A549 (cell line): ENCODE measurements around the gene SLC9C1. TPM values are rescaled to one million over a fixed set of nuclear protein-coding genes. Genes with fewer than 3 reads are reported as not detected.

ENCODE experiments used
- ATAC-seq, 2 experiments: fragments of 200-7000 bp in 1 of 2; fragments of >200 bp in 1 of 2; cut with Nextera tagmentation in 1 of 2; cut with Tn5 transposase in 1 of 2; 3 replicates each; pipeline versions ENCODE4 v1.8.0 to v1.9.1; 2018 to 2020; ENCODE audit warnings: mild to moderate bottlenecking in 1 of 2, moderate library complexity in 1 of 2
- CTCF ChIA-PET: fragments of 300-600 bp; sonication (Branson Sonifier 250); formaldehyde crosslinking; extraction: SDS; loops from one replicate; lab custom pipeline; 2021; ENCODE audit warnings: antibody characterized with exemption, inconsistent platforms; lab: Yijun Ruan, JAX
- POLR2A ChIA-PET: fragments of 350-600 bp; formaldehyde crosslinking; extraction: SDS; loops from one replicate; lab custom pipeline; 2021; ENCODE audit warnings: antibody characterized with exemption, inconsistent platforms; lab: Yijun Ruan, JAX
- DNase-seq, 2 experiments: peaks; one replicate each; pipeline versions ENCODE4 v3.0.0 to v3.0.0-alpha.2; 2011 to 2016; ENCODE audit warnings: low read depth in 1 of 2, low spot score in 1 of 2
- FAIRE-seq: peaks from 2 replicates; lab custom pipeline; 2011; peaks lifted over from hg19 to GRCh38; lab: Jason Lieb, UNC
- H3K27ac ChIP-seq, 2 experiments: fragments of >200 bp; sonication (Bioruptor Twin); formaldehyde crosslinking; 3 replicates each; pipeline ENCODE4 v1.5.1; 2016 to 2017
- H3K4me1 ChIP-seq: fragments of >200 bp; sonication (Bioruptor Twin); formaldehyde crosslinking; 3 replicates; pipeline ENCODE4 v1.6.1; 2016
- H3K4me2 ChIP-seq: fragments of >200 bp; sonication (Bioruptor Twin); formaldehyde crosslinking; 3 replicates; pipeline ENCODE4 v1.6.1; 2016
- H3K4me3 ChIP-seq: fragments of >200 bp; sonication (Bioruptor Twin); formaldehyde crosslinking; 3 replicates; pipeline ENCODE4 v1.5.1; 2016
- H3K9me3 ChIP-seq: fragments of >200 bp; sonication (Bioruptor Twin); formaldehyde crosslinking; 3 replicates; pipeline ENCODE4 v1.6.1; 2016
- CBX2 ChIP-seq: fragments of 200-600 bp; sonication (generic); IDR thresholded peaks from 2 replicates; pipeline ENCODE4 v1.6.1; 2016; ENCODE audit warnings: low read depth, mild to moderate bottlenecking, borderline replicate concordance
- CBX8 ChIP-seq: fragments of 200-600 bp; sonication (generic); IDR thresholded peaks from 2 replicates; pipeline ENCODE4 v1.6.1; 2016
- CEBPB ChIP-seq, 2 experiments: fragments of >200 bp in 1 of 2; sonication (Bioruptor Twin) in 1 of 2; formaldehyde crosslinking in 1 of 2; IDR thresholded peaks; 2 replicates each; pipeline ENCODE4 v1.6.1; 2012 to 2016
- CHD2 ChIP-seq: fragments of 150-350 bp; IDR thresholded peaks from 2 replicates; pipeline ENCODE4 v1.6.1; 2014; ENCODE audit warnings: low read length; ENCODE audit not compliant: partially characterized antibody
- CHD4 ChIP-seq: fragments of 200-600 bp; sonication (generic); IDR thresholded peaks from 2 replicates; pipeline ENCODE4 v1.6.1; 2016; ENCODE audit warnings: antibody characterized with exemption, mild to moderate bottlenecking, borderline replicate concordance
- EHF ChIP-seq: fragments of 250-450 bp; sonication (Bioruptor Pico); IDR thresholded peaks from 2 replicates; pipeline ENCODE4 v1.5.0; 2020; ENCODE audit warnings: mild to moderate bottlenecking
- EP300 ChIP-seq, 2 experiments: fragments of >200 bp; sonication (Bioruptor Twin); formaldehyde crosslinking; IDR thresholded peaks; 2 replicates in 1 of 2; 3 replicates in 1 of 2; pipeline ENCODE4 v1.6.1; 2016 to 2017
- GATA3 ChIP-seq: IDR thresholded peaks from 2 replicates; pipeline ENCODE4 v1.6.1; 2012; ENCODE audit warnings: borderline replicate concordance
- HOXB5 ChIP-seq: fragments of 250-450 bp; sonication (Bioruptor Pico); IDR thresholded peaks from 2 replicates; pipeline ENCODE4 v1.5.0; 2020; ENCODE audit warnings: mild to moderate bottlenecking, moderate library complexity
- KDM1A ChIP-seq: fragments of 200-600 bp; sonication (generic); IDR thresholded peaks from 2 replicates; pipeline ENCODE4 v1.6.1; 2016; ENCODE audit warnings: low read depth, mild to moderate bottlenecking
- MYC ChIP-seq: IDR thresholded peaks from 2 replicates; pipeline ENCODE4 v1.6.1; 2012; ENCODE audit warnings: mild to moderate bottlenecking, inconsistent platforms, low read length, improper control_type of control experiment, borderline replicate concordance
- NPAS2 ChIP-seq: fragments of 250-450 bp; sonication (Bioruptor Pico); IDR thresholded peaks from 2 replicates; pipeline ENCODE4 v1.8.0; 2022; ENCODE audit warnings: mild to moderate bottlenecking, moderate library complexity, borderline replicate concordance
- NR3C1 ChIP-seq: fragments of >200 bp; sonication (Bioruptor Twin); formaldehyde crosslinking; IDR thresholded peaks from 3 replicates; pipeline ENCODE4 v1.6.1; 2017
- RAD21 ChIP-seq, 2 experiments: fragments of >200 bp in 1 of 2; sonication (Bioruptor Twin) in 1 of 2; formaldehyde crosslinking in 1 of 2; IDR thresholded peaks in 1 of 2; conservative IDR thresholded peaks in 1 of 2; 2 replicates in 1 of 2; 3 replicates in 1 of 2; pipeline ENCODE4 v1.6.1; 2012 to 2018; ENCODE audit warnings: inconsistent platforms in 1 of 2
- RFX5 ChIP-seq: fragments of 450-650 bp; IDR thresholded peaks from 2 replicates; pipeline ENCODE4 v1.7.1; 2014; ENCODE audit warnings: antibody characterized with exemption, mild to moderate bottlenecking, moderate library complexity
- SMC3 ChIP-seq: fragments of >200 bp; sonication (Bioruptor Twin); formaldehyde crosslinking; IDR thresholded peaks from 3 replicates; pipeline ENCODE4 v1.6.1; 2018; ENCODE audit warnings: inconsistent platforms
- TP53 ChIP-seq: fragments of 250-450 bp; sonication (Bioruptor Pico); IDR thresholded peaks from 2 replicates; pipeline ENCODE4 v1.5.0; 2021; ENCODE audit warnings: mild to moderate bottlenecking, moderate library complexity
- ZC3H11A ChIP-seq: fragments of 450-650 bp; IDR thresholded peaks from 2 replicates; pipeline ENCODE4 v1.6.1; 2014; ENCODE audit warnings: antibody characterized with exemption, mild to moderate bottlenecking
- ZFP36 ChIP-seq: fragments of 450-650 bp; IDR thresholded peaks from 2 replicates; pipeline ENCODE4 v1.6.1; 2014; ENCODE audit warnings: borderline replicate concordance; ENCODE audit not compliant: partially characterized antibody
- ZNF302 ChIP-seq: fragments of 250-450 bp; sonication (Bioruptor Pico); IDR thresholded peaks from 2 replicates; pipeline ENCODE4 v1.9.0; 2021; ENCODE audit warnings: inconsistent platforms, mild to moderate bottlenecking, moderate library complexity
- WGBS: methylation state at CpG from one replicate; pipeline ENCODE4 v1.1.6; 2017; ENCODE audit errors: missing lambda C conversion rate; 5-methylcytosine and 5-hydroxymethylcytosine counted together
- polyA plus RNA-seq, 4 experiments: library from polyadenylated mRNA; depleted of rRNA in 3 of 4; stranded (reverse); fragments of >200 nt; fragmentation: RNase III in 1 of 4; extraction: RNeasy Plus Mini Kit Qiagen cat#74134 plus additional on column Dnase treatment in 1 of 4; gene quantifications; 2 replicates in 3 of 4; 3 replicates in 1 of 4; pipeline ENCODE4 v1.2.3, GENCODE V29; 2011 to 2017
- TF ChIP-seq, protein P1 (sequence below): fragments of 150-350 bp; IDR thresholded peaks from 2 replicates; pipeline ENCODE4 v1.6.1; 2014; ENCODE audit warnings: low read depth, mild to moderate bottlenecking, low read length
- TF ChIP-seq, protein P2 (sequence below): fragments of >200 bp; sonication (Bioruptor Twin); formaldehyde crosslinking; IDR thresholded peaks from 3 replicates; pipeline ENCODE4 v1.6.1; 2016
- TF ChIP-seq, protein P3 (sequence below): IDR thresholded peaks from 2 replicates; pipeline ENCODE4 v1.6.1; 2012; ENCODE audit warnings: low read depth, borderline replicate concordance
- TF ChIP-seq, protein P4 (sequence below): fragments of >200 bp; sonication (Bioruptor Twin); formaldehyde crosslinking; IDR thresholded peaks from 2 replicates; pipeline ENCODE4 v1.6.1; 2016
- TF ChIP-seq, protein P5 (sequence below): fragments of 200-600 bp; sonication (generic); IDR thresholded peaks from 2 replicates; pipeline ENCODE4 v1.6.1; 2016; ENCODE audit warnings: antibody characterized with exemption, mild to moderate bottlenecking, moderate library complexity

SLC9C1 gene
- polyA plus RNA-seq, 2 of the 4 experiments (the other 2 are of a cell fraction), result not detected

DNA sequence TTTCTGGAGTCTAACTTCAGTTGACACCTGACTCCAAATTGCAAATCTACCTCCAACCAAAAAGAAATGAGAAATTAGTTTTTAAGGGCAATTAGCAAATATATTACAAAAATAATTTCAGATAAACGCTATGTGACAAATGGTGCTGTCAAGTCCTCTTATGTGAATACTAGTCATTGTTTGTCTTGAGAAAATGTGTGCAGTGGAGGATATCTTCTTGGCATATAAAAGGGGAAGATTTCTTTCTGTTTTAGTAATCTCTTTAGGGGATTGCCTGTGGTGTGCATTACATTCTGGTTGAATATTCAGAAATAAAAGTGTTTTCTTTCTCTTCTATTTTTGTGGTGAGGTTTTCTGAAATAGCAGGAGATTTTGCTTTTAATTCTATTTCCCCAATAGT, 158.0 kb downstream of the SLC9C1 start:
- H3K4me1 ChIP-seq, result no peaks in the 10 kb centered on the region
- ChIA-PET POLR2A (no interaction called here), CTCF (interaction anchor here (0.6 to 1.8 kb wide), 5 partner anchors 11 to 371 kb away, joined by 3 to 7 read pairs (median 3); no protein-coding TSS in a partner anchor)
- 47% methylated on average over 1 of the region's 1 CpG for WGBS
- no peak for ATAC-seq
- no peak for DNase-seq
- no peak for FAIRE-seq
- H3K27ac ChIP-seq, result no peak overlapping the region
- no peak overlapping the region for H3K4me2 ChIP-seq
- no peaks in the 10 kb centered on the region for H3K9me3 ChIP-seq
- no peak overlapping the region for H3K4me3 ChIP-seq
- no peak for TF ChIP-seq GATA3
- TF ChIP-seq, protein P1, sequence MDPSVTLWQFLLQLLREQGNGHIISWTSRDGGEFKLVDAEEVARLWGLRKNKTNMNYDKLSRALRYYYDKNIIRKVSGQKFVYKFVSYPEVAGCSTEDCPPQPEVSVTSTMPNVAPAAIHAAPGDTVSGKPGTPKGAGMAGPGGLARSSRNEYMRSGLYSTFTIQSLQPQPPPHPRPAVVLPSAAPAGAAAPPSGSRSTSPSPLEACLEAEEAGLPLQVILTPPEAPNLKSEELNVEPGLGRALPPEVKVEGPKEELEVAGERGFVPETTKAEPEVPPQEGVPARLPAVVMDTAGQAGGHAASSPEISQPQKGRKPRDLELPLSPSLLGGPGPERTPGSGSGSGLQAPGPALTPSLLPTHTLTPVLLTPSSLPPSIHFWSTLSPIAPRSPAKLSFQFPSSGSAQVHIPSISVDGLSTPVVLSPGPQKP, result no peak

DNA sequence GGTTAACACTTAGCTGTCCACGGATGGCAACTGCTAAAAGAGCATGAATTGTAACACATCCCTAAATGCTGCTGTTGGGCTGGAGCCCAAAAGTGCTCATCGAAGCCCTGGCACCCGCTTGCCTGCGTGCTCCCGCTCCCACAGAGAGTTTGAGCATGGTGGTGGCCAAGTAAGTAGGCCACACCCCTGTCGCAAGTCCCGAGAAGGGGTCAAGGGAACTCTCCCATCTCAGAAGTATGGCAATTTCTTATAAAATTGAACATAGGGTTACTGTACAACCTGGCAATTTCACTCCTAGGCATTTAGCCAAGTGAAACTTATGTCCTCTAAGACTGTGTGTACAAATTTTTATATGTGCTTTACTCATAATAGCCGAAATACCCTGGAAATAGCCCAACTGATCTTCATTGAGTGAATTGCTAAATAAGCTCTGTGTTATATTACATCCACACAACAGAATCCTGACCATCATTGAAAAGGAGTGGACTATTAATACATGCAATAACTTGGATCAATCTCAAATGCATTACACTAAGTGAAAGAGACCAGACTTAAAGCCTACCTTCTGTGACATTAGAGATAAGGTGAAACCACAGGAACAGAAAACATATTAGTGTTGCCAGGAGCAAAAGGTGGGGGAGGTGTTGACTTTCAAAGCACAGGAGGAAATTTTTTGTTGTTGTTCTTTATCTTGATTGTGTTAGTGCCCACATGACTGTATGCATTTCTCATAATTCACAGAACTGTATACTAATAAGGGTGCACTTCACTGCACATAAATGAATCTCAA, 159.5 kb downstream of the SLC9C1 start:
- Histone ChIP-seq H3K27ac (no peak overlapping the region), H3K9me3 (no peaks in the 10 kb centered on the region), H3K4me3 (no peak overlapping the region), H3K4me1 (no peaks in the 10 kb centered on the region), H3K4me2 (no peak overlapping the region)
- no peak for DNase-seq
- ATAC-seq, result no peak
- 75% methylated on average over 8 of the region's 8 CpGs for WGBS
- ChIA-PET POLR2A (no interaction called here), CTCF (interaction anchor here (1.6 kb wide), 1 partner anchor 23 kb away, joined by 5 read pairs; no protein-coding TSS in a partner anchor)
- FAIRE-seq, result no peak
- TF ChIP-seq RAD21 (conservative IDR thresholded peaks at IDR 0.05 in 1 of 2, IDR thresholded peaks at IDR 0.05 in 1 of 2) (no peak), CEBPB (IDR thresholded peaks at IDR 0.05) (no peak), NR3C1 (no peak), MYC (no peak), TP53 (CRISPR knock-in tag) (no peak), EP300 (IDR thresholded peaks at IDR 0.05) (no peak), NPAS2 (CRISPR knock-in tag) (no peak), SMC3 (no peak)
- TF ChIP-seq, protein P2, sequence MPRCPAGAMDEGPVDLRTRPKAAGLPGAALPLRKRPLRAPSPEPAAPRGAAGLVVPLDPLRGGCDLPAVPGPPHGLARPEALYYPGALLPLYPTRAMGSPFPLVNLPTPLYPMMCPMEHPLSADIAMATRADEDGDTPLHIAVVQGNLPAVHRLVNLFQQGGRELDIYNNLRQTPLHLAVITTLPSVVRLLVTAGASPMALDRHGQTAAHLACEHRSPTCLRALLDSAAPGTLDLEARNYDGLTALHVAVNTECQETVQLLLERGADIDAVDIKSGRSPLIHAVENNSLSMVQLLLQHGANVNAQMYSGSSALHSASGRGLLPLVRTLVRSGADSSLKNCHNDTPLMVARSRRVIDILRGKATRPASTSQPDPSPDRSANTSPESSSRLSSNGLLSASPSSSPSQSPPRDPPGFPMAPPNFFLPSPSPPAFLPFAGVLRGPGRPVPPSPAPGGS, result no peak
- TF ChIP-seq, protein P3, sequence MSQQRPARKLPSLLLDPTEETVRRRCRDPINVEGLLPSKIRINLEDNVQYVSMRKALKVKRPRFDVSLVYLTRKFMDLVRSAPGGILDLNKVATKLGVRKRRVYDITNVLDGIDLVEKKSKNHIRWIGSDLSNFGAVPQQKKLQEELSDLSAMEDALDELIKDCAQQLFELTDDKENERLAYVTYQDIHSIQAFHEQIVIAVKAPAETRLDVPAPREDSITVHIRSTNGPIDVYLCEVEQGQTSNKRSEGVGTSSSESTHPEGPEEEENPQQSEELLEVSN, result no peak

DNA sequence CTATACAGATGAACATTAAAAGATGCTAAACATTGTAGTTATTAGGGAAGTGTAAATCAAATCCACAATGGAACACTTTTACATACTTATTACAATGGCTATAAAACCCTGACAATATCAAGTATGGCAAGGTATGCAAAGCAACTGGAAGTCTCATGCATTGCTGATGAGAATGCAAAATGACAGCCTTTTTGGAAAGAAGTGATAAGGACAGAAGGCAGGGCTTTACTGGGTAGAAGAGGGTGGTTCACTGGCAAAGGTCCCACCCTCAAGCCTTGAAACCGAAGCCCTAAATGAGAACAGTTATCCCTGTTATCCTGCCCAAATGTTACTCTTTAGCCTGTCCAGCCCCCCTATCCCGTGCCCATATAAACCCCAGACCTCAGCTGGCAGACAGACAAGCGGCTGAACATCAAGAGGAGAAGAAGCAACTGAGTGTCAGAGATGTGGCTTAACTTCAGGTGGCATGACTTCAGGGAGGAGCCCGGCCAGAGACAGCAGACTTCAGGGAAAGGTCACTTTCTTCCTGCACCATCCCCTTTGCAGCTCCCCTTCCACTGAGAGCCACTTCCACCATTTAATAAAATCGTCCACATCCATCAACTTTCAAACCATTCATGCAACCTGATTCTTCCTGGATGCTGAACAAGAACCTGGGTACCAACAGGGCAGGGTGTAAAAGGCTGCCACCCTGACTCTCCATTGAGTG, 160.2 kb downstream of the SLC9C1 start:
- Histone ChIP-seq H3K4me1 (peaks cover 4% of the 10 kb centered on the region; the same call in 1 of the 3 replicates), H3K4me3 (no peak overlapping the region), H3K27ac (no peak overlapping the region), H3K4me2 (no peak overlapping the region), H3K9me3 (no peaks in the 10 kb centered on the region)
- ChIA-PET POLR2A (no interaction called here), CTCF (interaction anchor here (1.5 to 1.6 kb wide), 2 partner anchors 11 to 22 kb away, joined by 4 to 5 read pairs; no protein-coding TSS in a partner anchor)
- FAIRE-seq (no peak), ATAC-seq (no peak), DNase-seq (no peak)
- 62% methylated on average over 5 of the region's 5 CpGs for WGBS
- TF ChIP-seq ZNF302 (CRISPR knock-in tag) (no peak), NR3C1 (no peak), ZFP36 (no peak), CHD2 (no peak), CHD4 (no peak), RFX5 (no peak), ZC3H11A (no peak), HOXB5 (CRISPR knock-in tag) (no peak), EHF (CRISPR knock-in tag) (no peak), KDM1A (no peak), TP53 (CRISPR knock-in tag) (no peak), CBX8 (no peak), CBX2 (no peak)
- TF ChIP-seq, protein P4, sequence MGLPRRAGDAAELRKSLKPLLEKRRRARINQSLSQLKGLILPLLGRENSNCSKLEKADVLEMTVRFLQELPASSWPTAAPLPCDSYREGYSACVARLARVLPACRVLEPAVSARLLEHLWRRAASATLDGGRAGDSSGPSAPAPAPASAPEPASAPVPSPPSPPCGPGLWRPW, result no peak
- TF ChIP-seq, protein P5, sequence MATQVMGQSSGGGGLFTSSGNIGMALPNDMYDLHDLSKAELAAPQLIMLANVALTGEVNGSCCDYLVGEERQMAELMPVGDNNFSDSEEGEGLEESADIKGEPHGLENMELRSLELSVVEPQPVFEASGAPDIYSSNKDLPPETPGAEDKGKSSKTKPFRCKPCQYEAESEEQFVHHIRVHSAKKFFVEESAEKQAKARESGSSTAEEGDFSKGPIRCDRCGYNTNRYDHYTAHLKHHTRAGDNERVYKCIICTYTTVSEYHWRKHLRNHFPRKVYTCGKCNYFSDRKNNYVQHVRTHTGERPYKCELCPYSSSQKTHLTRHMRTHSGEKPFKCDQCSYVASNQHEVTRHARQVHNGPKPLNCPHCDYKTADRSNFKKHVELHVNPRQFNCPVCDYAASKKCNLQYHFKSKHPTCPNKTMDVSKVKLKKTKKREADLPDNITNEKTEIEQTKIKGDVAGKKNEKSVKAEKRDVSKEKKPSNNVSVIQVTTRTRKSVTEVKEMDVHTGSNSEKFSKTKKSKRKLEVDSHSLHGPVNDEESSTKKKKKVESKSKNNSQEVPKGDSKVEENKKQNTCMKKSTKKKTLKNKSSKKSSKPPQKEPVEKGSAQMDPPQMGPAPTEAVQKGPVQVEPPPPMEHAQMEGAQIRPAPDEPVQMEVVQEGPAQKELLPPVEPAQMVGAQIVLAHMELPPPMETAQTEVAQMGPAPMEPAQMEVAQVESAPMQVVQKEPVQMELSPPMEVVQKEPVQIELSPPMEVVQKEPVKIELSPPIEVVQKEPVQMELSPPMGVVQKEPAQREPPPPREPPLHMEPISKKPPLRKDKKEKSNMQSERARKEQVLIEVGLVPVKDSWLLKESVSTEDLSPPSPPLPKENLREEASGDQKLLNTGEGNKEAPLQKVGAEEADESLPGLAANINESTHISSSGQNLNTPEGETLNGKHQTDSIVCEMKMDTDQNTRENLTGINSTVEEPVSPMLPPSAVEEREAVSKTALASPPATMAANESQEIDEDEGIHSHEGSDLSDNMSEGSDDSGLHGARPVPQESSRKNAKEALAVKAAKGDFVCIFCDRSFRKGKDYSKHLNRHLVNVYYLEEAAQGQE, result no peak
